Thyroid gland (tissue), 4 donors: ENCODE measurements around the gene FAM186B.
A peak's percentile ranks its signal among the peaks of the same experiment; 100 is the strongest.

Source experiments
- POLR2A ChIP-seq, 2 donors: fragments of 450-650 bp; IDR thresholded peaks; one replicate each; pipeline ENCODE4 v1.6.1; 2017; ENCODE audit warnings: antibody characterized with exemption in 2 of 2, mild to moderate bottlenecking in 2 of 2, moderate library complexity in 1 of 2
- TF ChIP-seq, protein P1 (sequence below), 6 experiments: fragments of 200-600 bp in 3 of 6; fragments of 450-650 bp in 3 of 6; sonication (generic) in 3 of 6; IDR thresholded peaks; one replicate each; pipeline ENCODE4 v1.5.1; 2016 to 2019; ENCODE audit warnings: antibody characterized with exemption in 6 of 6, mild to moderate bottlenecking in 2 of 6, inconsistent platforms in 1 of 6, moderate library complexity in 1 of 6

DNA sequence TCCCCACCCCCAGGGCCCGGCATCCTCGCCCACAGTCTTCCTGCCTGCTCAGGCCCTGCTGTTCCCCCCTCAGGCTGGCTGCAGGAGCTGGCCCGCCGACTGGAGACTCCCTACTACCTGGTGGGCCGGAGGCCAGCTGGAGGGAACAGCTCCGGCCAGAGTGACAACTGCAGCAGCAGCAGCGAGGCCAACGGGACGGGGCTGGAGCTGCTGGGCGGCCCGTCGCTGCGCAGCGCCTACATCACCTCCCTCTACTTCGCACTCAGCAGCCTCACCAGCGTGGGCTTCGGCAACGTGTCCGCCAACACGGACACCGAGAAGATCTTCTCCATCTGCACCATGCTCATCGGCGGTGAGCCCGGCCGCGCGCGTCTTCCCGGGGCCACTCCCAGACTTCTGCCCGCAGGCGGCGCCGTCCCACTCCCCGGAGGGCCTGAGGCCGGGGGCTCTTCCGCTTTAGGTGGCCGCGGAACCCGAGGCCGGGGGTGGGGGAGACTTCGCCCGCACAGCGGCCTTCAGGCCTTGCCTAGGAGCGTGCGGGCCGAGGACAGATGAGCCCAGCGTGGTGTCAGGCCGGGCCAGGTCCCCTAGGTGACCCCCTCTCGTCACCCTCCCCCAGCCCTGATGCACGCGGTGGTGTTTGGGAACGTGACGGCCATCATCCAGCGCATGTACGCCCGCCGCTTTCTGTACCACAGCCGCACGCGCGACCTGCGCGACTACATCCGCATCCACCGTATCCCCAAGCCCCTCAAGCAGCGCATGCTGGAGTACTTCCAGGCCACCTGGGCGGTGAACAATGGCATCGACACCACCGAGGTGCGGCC, 56.4 kb downstream of the FAM186B start:
- TF ChIP-seq, protein P1, sequence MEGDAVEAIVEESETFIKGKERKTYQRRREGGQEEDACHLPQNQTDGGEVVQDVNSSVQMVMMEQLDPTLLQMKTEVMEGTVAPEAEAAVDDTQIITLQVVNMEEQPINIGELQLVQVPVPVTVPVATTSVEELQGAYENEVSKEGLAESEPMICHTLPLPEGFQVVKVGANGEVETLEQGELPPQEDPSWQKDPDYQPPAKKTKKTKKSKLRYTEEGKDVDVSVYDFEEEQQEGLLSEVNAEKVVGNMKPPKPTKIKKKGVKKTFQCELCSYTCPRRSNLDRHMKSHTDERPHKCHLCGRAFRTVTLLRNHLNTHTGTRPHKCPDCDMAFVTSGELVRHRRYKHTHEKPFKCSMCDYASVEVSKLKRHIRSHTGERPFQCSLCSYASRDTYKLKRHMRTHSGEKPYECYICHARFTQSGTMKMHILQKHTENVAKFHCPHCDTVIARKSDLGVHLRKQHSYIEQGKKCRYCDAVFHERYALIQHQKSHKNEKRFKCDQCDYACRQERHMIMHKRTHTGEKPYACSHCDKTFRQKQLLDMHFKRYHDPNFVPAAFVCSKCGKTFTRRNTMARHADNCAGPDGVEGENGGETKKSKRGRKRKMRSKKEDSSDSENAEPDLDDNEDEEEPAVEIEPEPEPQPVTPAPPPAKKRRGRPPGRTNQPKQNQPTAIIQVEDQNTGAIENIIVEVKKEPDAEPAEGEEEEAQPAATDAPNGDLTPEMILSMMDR (IDR thresholded peaks at IDR 0.05): peak in 5 of 6 experiments; percentile 21 to 54 (median 26)
- no peak for TF ChIP-seq POLR2A (IDR thresholded peaks at IDR 0.05)
